Activated naive CD4-positive, alpha-beta T cell treated with anti-CD3 and anti-CD28 coated beads, Interleukin-2, amount 50 U/mL, for 72 hours (primary cell): Measurements from ENCODE around the gene KIAA1614. TPM values are rescaled to one million over a fixed set of nuclear protein-coding genes. Genes with fewer than 3 reads are reported as not detected.
"Not testable (repeated sequence)": the region's sequence is repeated elsewhere in the genome, so short reads cannot be mapped to it uniquely, and the experiment has no call there.

Experiments used
- ATAC-seq, 2 donors: fragments of 150-1000 bp; cut with Tn5 transposase; 2 replicates each; pipeline ENCODE4 v1.10.0; 2021; ENCODE audit warnings: mild to moderate bottlenecking in 2 of 2, moderate library complexity in 2 of 2
- DNase-seq, 2 donors: peaks; one replicate each; pipeline ENCODE4 v3.0.0; 2021 to 2022; ENCODE audit warnings: low spot score in 2 of 2
- H3K27ac Mint-ChIP-seq, 2 donors: one replicate each; pipeline ENCODE4 v1.8.0; 2022; ENCODE audit warnings: mild to moderate bottlenecking in 2 of 2, mixed read lengths in 2 of 2
- H3K36me3 Mint-ChIP-seq, 2 donors: one replicate each; pipeline ENCODE4 v1.8.0; 2022; ENCODE audit warnings: mixed read lengths in 2 of 2
- H3K9me3 Mint-ChIP-seq, 2 donors: one replicate each; pipeline ENCODE4 v1.8.0; 2022; ENCODE audit warnings: mixed read lengths in 2 of 2
- total RNA-seq, 2 donors: library from RNA; stranded (reverse); gene quantifications; one replicate each; pipeline ENCODE4 v1.2.3, GENCODE V29; 2022

The KIAA1614 gene
- total RNA-seq, 2 donors from 2014 or later: 0.05 to 0.31 TPM

DNA sequence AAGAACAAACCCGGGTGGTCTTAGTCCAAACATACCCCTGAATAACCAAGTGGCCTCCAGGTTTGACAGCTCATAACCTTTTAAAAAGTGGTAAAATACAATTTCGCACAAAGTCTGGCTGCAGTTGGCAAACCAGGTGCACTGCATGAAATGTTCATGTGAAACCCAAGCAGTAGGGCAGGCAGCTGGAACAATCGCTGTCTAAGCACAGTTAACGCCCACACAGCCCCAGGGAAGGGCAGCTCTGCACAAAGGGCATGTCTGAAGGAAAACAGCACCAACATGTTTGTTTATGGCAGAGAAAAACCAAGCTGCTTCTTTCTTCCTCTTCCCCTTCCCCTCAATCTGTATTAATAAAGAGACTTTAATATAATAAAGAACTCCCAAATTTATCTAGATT lies 49.5 kb downstream of the KIAA1614 start:
- Mint-ChIP-seq H3K9me3 (no peaks in the 10 kb centered on the region), H3K27ac (no peak overlapping the region), H3K36me3 (peaks cover 11 to 15% of the 10 kb centered on the region in 2 donors)
- DNase-seq (no peak), ATAC-seq (no peak)

DNA sequence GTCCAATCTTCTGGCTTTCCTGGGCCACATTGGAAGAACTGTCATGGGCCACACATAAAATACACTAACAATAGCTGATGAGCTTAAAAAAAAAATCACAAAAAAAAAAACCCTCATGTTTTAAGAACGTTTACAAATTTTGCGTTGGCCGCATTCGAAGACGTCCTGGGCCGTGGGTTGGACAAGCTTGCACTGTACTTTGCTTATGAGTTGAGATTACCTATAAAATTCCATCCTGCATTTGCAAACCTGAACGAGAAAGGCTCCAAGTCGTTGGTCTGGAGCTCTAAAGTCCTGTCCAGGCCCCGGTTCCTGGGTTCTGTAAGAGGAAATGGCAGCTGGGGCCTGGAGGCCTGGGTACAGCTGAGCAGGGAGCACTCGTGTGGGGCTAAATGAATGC lies 51.4 kb downstream of the KIAA1614 start:
- H3K36me3 Mint-ChIP-seq: peaks cover 11 to 23% of the 10 kb centered on the region in 2 donors

DNA sequence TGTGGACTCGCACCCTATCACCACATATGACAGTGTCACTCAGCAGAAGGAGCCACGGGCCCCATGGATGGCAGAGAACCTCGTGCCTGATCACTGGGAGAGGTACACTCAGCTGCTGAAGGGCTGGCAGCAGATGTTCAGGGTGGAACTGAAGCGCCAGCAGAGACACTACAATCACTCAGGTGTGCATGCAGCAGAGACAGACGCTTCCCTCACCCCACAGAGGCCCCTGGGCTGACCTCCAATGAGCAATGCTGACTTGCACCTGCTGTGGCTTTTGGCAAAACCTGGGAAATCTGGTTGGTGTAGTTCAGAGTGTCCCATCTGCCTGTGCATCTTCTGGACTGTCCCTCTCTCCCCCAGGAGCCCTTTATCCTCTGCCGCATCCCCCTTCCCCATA lies 51.9 kb downstream of the KIAA1614 start:
- Mint-ChIP-seq H3K36me3 (peaks cover 11 to 28% of the 10 kb centered on the region in 2 donors), H3K9me3 (no peaks in the 10 kb centered on the region), H3K27ac (peak overlapping the region; percentile 38 to 61)
- ATAC-seq (no peak), DNase-seq (no peak)

More for the DNA sequence above, 51.4 kb downstream of the KIAA1614 start:
- peak overlapping the region; percentile 48 to 83 for H3K27ac Mint-ChIP-seq
- no peak for ATAC-seq
- DNase-seq: no peak
- H3K9me3 Mint-ChIP-seq: no peaks in the 10 kb centered on the region

DNA sequence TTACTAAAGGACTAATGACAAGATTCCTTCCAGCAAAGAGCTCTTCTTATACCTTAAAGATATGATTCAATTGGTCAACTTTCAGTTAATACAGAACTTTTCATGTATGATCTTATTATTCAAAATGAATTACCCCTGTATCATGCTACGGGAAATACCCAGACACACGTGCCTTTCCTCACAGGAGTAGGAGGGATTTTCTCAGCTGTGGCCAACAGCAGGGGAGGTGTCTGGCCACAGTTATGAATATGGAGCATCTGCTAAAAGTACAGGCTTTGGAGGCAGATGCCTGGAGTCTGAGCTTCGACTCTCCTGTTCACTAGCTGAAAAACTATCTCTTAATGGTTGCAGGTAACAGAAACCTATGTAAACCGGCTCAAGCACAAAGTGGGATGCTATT lies 53.6 kb downstream of the KIAA1614 start:
- Mint-ChIP-seq H3K36me3 (peaks cover 10 to 18% of the 10 kb centered on the region in 2 donors), H3K27ac (peak overlapping the region; percentile 15 to 47), H3K9me3 (no peaks in the 10 kb centered on the region)
- ATAC-seq (no peak), DNase-seq (no peak)

DNA sequence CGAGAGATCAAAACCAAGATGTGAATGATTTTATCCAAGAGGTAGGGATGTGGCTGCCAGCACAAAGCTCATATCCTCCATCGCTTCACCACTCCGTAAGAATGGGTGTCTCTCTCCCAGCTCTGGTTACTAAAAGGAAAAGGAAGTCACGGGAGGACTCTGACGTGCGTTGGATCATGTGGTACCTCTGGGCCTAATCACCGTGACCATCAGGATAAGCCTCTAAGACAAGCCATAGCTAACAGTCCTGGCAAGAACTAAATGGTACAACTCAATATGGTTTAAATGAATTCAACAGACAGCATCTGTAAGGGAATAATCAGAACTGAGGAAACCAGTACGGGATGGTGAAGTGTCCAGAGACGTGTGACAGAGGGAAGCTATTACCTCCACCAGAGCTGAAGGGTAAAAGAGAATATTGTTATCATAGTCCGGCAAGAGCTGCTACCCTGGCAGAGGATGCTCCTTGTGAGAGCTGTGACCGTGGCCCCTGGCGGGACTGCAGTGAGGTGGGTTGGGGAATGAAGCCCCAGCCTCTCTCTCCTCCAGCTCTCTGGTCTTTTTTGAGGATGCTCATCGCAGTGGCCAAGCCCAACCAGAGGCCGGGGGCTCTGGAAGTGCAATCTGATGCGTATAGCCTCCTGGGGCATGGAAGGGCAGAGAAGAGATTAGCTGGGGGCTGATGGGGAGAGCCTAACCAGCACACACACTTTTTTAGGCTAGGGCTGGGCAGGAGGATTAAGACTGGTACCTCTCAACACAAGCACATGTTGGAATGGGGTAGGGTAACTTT lies 54.2 kb downstream of the KIAA1614 start:
- no peaks in the 10 kb centered on the region for H3K9me3 Mint-ChIP-seq
- DNase-seq: no peak
- H3K27ac Mint-ChIP-seq: peak overlapping the region; percentile 47 to 81
- ATAC-seq: no peak
- peaks cover 10 to 18% of the 10 kb centered on the region in 2 donors for H3K36me3 Mint-ChIP-seq

DNA sequence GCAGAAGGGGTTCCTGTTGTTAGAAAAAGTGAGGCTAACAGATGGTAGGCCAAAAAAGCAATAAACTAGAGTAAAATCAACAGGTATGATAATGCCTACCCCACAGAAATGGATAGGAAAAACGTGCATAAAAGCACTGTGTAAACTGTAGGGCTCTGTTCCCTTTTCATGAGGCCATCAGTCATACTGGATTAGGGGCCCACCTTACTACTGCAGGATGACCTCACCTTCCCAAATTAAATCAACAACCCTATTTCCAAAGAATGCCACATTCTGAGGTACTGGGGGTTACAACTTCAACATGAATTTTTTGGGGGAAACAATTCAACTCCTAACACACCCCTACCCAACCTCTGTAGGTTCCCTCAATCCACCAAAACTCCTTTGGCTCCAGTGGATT lies 54.9 kb downstream of the KIAA1614 start:
- no peak for DNase-seq
- H3K36me3 Mint-ChIP-seq: peaks cover 15 to 22% of the 10 kb centered on the region in 2 donors
- ATAC-seq: no peak
- H3K9me3 Mint-ChIP-seq: no peaks in the 10 kb centered on the region
- H3K27ac Mint-ChIP-seq: peak overlapping the region; percentile 67 to 81

DNA sequence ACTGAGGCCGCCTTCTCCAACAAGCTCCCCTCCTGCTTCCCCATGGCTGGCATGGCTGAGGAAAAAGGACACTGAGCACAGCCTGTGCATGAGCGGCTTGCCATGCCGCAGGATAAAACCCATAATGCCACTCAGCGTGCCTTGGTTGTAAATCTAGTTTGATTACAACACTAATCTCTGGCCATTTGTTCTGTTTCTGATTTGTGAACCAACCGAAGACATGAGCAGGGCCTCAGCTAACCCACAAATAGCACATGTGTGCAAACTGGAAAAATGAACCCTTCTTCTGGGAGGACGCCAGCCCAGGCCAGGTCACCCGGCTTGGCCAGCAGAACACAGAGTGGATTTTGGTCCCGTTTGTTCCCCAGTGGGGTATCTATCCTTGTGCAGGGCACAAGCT lies 56.1 kb downstream of the KIAA1614 start:
- not testable (repeated sequence) for DNase-seq, ATAC-seq, H3K9me3 Mint-ChIP-seq
- H3K27ac Mint-ChIP-seq: peak overlapping the region in 1 of 2 donors; percentile 67
- H3K36me3 Mint-ChIP-seq: peaks cover 21 to 33% of the 10 kb centered on the region in 2 donors

DNA sequence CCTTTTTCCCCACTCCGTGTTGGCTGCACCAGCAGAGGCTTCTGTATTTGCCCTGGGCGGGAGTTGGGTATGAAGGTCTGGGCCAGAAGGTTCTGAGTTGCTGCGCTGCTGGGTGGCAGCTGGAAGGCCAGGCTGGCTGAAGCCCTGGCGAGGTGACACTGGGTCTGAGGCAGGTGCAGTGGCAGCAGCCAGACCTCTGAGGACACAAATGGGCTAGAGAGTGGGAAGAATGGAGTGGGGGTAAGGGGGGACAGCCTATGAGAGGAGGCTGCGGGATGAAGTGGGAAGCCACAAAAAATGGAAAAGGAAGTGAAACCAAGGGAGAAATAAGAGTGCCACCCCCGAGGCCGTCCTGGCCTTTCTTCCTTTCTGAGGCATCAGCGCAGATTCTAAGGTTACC lies 56.7 kb downstream of the KIAA1614 start:
- no peak for ATAC-seq
- Mint-ChIP-seq H3K27ac (peak overlapping the region; percentile 26 to 44), H3K36me3 (peaks cover 21 to 36% of the 10 kb centered on the region in 2 donors), H3K9me3 (no peaks in the 10 kb centered on the region)
- no peak for DNase-seq

DNA sequence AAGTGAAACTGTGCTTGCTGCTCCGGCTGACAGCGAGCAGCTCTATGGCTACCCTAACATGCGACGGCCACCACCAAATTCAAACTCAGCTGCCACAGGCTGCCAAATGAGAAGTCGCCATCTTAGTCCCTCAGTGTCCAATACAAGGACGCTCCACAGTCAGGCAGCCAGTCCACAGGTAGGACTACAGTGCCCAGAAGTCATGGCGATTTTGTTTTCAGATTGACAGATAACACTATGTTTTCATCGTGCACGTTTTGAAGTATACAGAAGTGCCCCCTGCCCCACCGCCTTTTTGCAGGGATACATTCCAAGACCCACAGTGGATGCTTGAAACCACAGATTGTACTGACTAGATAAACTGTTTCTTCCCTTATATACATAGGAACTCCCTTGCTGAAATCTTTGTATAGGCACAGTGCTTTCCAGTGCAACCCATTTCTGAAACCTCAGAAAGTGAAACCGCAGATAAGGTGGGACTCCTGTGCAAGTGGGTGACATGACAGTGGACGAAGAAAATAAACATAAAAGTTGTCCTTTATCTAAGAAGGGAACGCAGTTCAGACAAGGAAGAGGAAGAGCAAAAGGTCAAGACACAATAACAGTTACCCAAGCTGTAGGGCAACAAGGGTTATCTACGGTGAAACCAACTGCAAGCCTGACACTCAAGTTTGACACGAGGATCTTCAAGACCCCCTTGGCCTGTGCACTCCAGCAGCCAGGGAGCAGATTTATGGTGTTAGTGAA lies 57.8 kb downstream of the KIAA1614 start:
- ATAC-seq: no peak
- no peaks in the 10 kb centered on the region for H3K9me3 Mint-ChIP-seq

DNA sequence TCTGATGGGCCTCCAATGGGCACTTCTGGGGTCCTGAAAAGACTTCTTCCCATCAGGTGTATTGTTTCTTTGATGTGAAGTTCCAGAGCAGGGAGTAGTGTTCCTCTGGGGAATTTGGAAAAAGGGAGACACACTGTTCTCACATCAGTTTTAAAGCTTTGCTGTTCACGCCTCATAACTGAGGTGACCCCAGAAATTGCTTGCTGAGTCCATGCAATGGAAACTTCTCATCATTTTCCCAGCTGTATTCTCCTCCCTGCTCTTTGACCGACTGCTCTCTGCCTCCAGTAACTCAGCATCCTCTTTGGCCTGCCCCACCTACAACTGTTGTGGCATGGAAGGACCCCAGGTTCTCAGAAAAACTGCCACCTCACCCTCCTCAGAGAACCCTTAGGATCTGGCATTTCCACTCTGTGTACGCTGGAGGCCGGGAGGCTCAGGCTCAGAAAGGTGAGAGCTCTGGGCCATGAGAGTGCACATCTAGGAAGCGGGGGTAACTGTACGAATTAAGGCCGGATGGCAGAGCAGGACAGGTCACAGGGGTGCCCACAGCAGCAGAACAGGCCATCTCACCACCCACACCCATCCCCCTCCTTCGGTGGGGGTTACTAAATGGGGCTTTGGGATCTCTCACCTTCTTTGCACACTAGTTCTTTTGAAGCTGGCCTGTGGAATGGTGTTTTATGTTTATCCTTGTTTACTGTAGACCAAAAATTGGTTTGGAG lies 58.7 kb downstream of the KIAA1614 start:
- Mint-ChIP-seq H3K27ac (peak overlapping the region in 1 of 2 donors; percentile 51), H3K36me3 (peaks cover 29 to 43% of the 10 kb centered on the region in 2 donors), H3K9me3 (no peaks in the 10 kb centered on the region)
- ATAC-seq: no peak
- DNase-seq: no peak

More for the DNA sequence above, 57.8 kb downstream of the KIAA1614 start:
- H3K27ac Mint-ChIP-seq: peak overlapping the region in 1 of 2 donors; percentile 26
- DNase-seq: no peak
- H3K36me3 Mint-ChIP-seq: peaks cover 21 to 36% of the 10 kb centered on the region in 2 donors

DNA sequence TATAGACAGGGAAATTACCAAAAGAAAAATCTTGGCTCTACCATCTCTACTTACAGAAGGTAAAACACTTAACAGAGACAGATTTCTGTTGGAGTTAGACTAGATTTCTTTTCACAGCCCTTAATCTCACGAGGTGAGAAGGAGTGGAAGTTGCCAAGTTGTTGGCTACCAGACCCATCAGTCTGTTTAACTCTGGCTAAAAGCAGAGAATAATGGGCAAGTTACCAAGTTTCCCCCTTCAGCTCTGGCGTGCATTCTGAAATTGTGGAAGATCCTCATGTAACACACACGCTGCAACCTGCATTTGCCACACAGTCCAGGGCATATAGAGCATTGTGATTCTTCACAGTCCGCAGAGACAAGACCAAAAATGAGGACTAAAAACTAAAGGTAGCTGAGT lies 60.7 kb downstream of the KIAA1614 start:
- Mint-ChIP-seq H3K36me3 (peaks cover 38 to 43% of the 10 kb centered on the region in 2 donors), H3K27ac (peak overlapping the region in 1 of 2 donors; percentile 67), H3K9me3 (no peaks in the 10 kb centered on the region)
- no peak for DNase-seq
- no peak for ATAC-seq

DNA sequence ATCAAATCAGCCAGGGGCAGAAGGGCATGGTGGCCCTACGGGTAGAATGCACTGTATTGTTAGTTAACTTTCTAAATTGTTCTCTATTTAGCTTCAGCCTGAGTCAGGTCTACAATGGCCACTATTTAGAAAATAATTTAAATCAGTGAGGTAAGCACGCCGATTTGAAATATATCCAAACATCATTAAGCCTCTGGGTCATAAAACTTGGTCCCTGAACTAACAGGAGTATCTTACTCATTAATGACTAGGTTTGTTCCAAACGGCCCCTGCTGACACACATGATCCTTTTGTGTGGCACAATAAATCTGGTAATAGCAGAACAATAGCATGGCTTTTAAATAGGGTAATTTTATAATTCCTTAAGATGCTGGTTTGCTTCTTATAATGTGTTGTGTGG lies 61.5 kb downstream of the KIAA1614 start:
- Mint-ChIP-seq H3K9me3 (no peaks in the 10 kb centered on the region), H3K36me3 (peaks cover 41 to 46% of the 10 kb centered on the region in 2 donors), H3K27ac (peak overlapping the region; percentile 60 to 67)
- no peak for ATAC-seq
- DNase-seq: no peak

DNA sequence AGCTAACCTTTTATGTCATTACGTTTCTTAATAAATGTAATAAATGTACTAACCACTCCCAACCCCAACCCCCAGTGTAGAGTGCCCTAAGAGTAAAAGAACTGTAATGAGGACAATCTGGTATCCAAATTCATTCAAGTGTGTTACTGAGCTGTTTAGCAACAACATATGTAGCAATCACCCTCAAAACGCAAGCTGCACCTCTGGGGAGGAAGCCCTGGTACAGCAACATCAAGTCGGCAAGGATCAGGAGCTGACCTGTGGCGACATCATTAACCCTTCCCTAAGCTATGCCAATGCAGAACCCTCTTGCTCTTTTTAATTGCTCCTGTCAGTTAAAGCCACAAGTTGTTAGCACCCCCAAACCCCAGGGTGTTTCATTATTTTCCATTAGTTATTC lies 62.9 kb downstream of the KIAA1614 start:
- peaks cover 33 to 41% of the 10 kb centered on the region in 2 donors for H3K36me3 Mint-ChIP-seq
- DNase-seq: no peak
- no peaks in the 10 kb centered on the region for H3K9me3 Mint-ChIP-seq
- H3K27ac Mint-ChIP-seq: peak overlapping the region in 1 of 2 donors; percentile 5
- no peak for ATAC-seq

DNA sequence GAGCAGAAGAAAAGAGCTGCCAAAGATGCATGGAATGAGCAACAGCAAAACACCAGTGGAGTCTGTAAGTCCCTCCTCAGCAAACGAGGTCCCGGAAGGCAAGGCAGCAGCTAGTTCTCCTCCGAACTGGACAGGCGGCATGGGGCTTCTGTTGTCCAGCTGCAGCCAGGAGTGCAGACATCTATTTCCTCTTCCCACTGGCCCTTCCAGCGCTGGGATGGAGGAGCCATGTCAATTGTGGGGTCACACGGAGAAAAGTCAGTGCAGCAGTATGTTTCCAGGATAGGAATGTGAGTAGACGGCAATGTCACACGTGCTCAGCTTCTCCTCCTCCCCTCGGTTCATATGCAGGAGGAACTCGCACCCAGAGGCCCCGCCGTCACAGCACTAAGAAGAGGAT lies 63.5 kb downstream of the KIAA1614 start:
- Mint-ChIP-seq H3K27ac (peak overlapping the region in 1 of 2 donors; percentile 5), H3K36me3 (peaks cover 32 to 41% of the 10 kb centered on the region in 2 donors), H3K9me3 (no peaks in the 10 kb centered on the region)
- ATAC-seq (no peak), DNase-seq (no peak)

DNA sequence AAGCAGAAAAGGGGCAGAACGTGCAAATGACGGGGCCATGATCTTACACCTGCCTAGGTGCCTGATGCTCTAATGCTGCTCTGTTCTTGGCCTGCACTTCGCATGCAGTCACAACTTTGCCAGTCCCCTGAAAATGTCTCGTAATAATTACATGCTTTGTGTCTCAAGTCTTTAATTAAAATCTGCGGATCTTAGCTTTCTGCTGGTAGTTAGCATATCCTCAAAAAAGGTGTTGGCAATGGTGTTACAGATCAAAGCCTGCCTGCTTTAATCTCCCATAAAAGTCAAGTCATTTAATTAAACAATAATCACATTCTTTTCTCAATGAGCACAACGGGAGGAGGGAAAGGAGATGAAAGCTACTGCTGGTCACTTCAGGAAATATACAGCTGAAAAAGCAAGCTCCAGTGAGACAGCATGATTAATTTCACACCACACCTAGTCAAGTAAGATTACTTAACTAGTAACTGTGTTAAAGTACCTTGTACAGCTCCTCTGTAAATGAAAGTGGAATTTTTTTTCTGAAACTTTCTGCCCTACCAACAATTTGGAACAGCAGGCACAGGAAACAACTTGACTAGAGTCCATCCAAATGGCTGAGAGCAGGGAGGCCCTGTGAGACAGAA lies 64.1 kb downstream of the KIAA1614 start:
- Mint-ChIP-seq H3K9me3 (no peaks in the 10 kb centered on the region), H3K27ac (peak overlapping the region; percentile 5 to 61), H3K36me3 (peaks cover 37 to 41% of the 10 kb centered on the region in 2 donors)
- DNase-seq (no peak), ATAC-seq (peak in 1 of 2 donors; percentile 44)
